HG03066 (cell line): ENCODE measurements around the gene SLC5A4.
"Not testable (repeated sequence)": the region's sequence is repeated elsewhere in the genome, so short reads cannot be mapped to it uniquely, and the experiment has no call there.

Experiments
- ATAC-seq: cut with Tn5 transposase; IDR thresholded peaks from one replicate; pipeline ENCODE4 v1.9.1; 2021; ENCODE audit warnings: low read depth; ENCODE audit not compliant: unreplicated experiment

SLC5A4 gene

DNA sequence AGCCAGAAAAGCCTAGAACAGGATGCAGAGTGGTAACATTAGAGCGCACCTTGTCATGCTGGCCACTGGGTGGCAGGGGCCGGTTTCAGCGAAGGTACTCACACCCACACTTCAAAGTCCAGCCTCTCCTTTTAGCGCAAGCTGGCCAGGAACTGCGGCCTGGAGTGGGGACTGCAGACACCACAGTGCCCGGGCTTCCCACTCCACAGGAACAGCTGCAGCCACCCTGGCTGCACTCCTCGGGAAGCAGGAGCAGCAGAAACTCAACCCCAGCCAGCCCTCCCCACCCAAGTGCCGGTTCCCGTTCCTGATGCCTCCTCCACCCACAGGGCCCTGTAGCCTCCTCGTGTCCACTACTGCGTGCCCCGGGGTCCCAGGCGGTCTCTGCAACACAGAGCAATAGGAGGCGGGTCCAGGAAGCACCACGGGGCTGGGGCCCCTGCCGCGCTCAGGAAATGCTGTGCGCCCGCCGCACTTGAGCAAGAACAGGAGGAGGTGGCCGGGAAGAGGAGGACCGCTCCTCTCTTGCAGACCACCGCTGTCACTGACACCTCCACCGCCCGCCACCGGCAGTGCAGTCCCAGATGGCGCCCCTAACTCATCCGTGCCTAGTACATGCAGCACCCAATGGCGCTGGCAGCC is 52.5 kb downstream of the SLC5A4 start:
- no peak for ATAC-seq

GRCh38 chr22:32202161-32202538 is 53.0 kb downstream of the SLC5A4 start:
- ATAC-seq: no peak

- no peak for ATAC-seq
Measured at GRCh38 chr22:32200752-32201151, 54.4 kb downstream of the SLC5A4 start.

DNA sequence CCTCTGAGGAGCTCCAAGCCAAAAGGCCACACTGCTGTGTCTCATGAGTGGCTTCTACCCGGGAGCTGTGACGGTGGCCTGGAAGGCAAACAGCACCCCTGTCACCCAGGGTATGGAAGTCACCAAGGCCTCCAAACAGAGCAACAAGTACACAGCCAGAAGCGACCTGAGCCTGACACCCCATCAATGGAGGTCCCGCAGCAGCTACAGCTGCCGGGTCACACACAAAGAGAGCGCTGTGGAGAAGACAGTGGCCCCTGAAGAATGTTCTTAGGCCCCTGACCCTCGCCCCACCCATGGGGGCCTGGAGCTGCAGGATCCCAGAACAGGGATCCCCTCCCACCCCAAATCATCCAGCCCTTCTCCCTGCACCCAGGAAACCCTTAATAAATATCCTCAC is 55.2 kb downstream of the SLC5A4 start:
- no peak for ATAC-seq

- ATAC-seq: no peak
Measured at GRCh38 chr22:32199341-32199740, 55.8 kb downstream of the SLC5A4 start.

DNA sequence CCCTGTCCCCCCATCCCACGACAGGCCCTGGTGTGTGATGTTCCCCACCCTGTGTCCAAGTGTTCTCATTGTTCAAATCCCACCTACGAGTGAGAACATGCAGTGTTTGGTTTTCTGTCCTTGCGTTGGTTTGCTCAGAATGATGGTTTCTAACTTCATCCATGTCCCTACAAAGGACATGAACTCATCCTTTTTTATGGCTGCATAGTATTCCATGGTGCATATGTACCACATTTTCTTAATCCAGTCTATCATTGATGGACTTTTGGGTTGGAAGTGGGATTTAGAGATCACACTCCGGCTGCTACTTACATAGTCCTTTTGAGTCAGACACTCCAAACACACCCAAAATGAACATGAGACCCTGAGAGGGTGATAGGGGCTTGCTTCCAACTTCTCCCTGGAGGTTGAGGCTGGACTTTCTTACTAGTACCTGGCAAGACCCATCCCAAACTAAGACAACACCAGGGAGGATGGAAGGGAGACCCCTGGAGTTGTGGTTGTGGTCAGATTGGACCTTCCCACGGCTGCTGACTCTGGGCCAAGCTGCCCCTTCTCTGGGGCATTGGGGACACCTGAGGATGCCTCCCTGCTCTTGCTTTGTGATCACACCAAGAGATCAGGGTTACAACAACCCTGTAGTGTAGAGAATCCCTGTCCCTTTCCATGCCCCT is 57.5 kb downstream of the SLC5A4 start:
- not testable (repeated sequence) for ATAC-seq

GRCh38 chr22:32195900-32196299 is 59.2 kb downstream of the SLC5A4 start:
- ATAC-seq: not testable (repeated sequence)

DNA sequence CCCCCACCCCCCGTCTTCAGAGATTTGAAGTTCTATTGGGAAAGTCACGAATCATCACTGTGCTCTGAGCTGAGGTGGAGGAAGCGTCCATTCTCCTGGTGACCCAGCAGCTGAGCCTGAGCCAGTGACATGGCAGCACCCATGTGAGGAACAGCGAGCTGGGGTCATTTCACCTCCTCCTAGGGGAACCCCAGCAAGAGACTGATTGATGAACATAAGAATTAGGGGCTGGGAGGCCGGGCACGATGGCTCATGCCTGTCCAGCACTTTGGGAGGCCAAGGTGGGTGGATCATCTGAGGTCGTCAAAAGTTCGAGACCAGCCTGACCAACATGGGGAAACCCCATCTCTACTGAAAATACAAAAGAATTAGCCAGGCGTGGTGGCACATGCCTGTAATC is 61.8 kb downstream of the SLC5A4 start:
- not testable (repeated sequence) for ATAC-seq

GRCh38 chr22:32191021-32191420 is 64.1 kb downstream of the SLC5A4 start:
- not testable (repeated sequence) for ATAC-seq

- ATAC-seq: no peak
Measured at GRCh38 chr22:32185821-32186220, 69.3 kb downstream of the SLC5A4 start.

GRCh38 chr22:32183625-32184024 is 71.5 kb downstream of the SLC5A4 start:
- ATAC-seq: no peak

DNA sequence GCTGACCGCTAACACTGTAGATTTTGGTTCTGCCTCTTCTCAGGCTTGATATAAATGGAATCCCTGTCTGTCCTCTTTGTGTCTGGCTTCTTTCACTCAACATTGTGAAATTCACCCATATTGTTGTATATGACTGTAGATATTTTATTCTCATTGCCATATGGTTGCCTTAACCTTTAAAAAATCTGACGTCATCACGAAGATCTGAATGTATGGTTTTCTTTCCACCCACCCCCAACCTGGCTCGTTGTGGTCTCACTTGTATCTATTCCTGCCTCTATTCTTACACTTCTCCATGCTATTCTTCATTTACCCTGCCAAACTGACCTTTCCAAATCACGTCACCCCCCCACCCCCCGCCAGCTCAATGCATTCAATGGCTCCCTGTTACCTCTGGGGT is 74.1 kb downstream of the SLC5A4 start:
- no peak for ATAC-seq

- ATAC-seq: no peak
Measured at GRCh38 chr22:32177221-32177765, 77.9 kb downstream of the SLC5A4 start.

GRCh38 chr22:32175683-32176644 is 79.2 kb downstream of the SLC5A4 start:
- no peak for ATAC-seq

DNA sequence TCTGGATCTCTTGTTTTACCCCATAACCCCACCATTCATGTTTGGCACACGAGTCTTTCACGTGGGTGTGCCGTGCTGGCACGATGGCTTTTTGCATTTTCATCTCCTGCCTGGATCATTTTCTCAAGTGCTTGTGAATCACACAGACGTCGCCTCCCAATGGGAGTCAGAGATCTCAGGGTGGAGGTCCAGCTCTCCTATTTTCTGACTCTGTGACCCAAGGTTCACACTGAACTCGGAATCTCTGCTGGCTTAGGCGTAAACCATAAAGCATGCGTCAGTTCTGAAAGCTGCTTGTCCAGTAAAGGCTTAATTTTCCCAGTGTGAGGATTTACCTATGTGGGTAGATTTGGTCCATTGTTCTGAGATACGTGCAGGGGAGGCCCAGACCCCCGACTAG is 80.0 kb downstream of the SLC5A4 start:
- ATAC-seq: no peak
